ENCODE results near the gene GSE1. TPM values are rescaled to one million over a fixed set of nuclear protein-coding genes. Genes with fewer than 3 reads are reported as not detected.

Gene GSE1
- total and polyA plus RNA-seq, 9 of the 15 experiments (the other 6 are each of a cell fraction or from before 2014, with no cell fraction given) = 12.2 to 244 (median 57.9) TPM

GRCh38 chr16:85687651-85688471 is 74.7 kb downstream of the GSE1 start (continued):
- TF ChIP-seq SFPQ (IDR thresholded peaks at IDR 0.05; ENCODE audit: low read depth, low read length) = no peak
- TF ChIP-seq CREB5 (CRISPR knock-in tag; IDR thresholded peaks at IDR 0.05) = no peak
- no peak for TF ChIP-seq CHD1 (IDR thresholded peaks at IDR 0.05; ENCODE audit: low read length)
- no peak for TF ChIP-seq ZNF224 (CRISPR knock-in tag; IDR thresholded peaks at IDR 0.05)
- TF ChIP-seq SRSF1 (IDR thresholded peaks at IDR 0.05; ENCODE audit: low read depth, low read length) = no peak
- TF ChIP-seq BMI1 (IDR thresholded peaks at IDR 0.05; ENCODE audit: low read length) = no peak
- no peak for TF ChIP-seq ZNF695 (CRISPR knock-in tag; IDR thresholded peaks at IDR 0.05)
- TF ChIP-seq PATZ1 (CRISPR knock-in tag; IDR thresholded peaks at IDR 0.05; ENCODE audit: borderline replicate concordance) = no peak
- no peak for TF ChIP-seq FOXK1 (CRISPR knock-in tag; IDR thresholded peaks at IDR 0.05; ENCODE audit: borderline replicate concordance)
- TF ChIP-seq RBM17 (IDR thresholded peaks at IDR 0.05; ENCODE audit: borderline replicate concordance, low read depth, low read length) = no peak
- TF ChIP-seq ZNF174 (CRISPR knock-in tag; IDR thresholded peaks at IDR 0.05) = no peak
- TF ChIP-seq ZFPM2 (CRISPR knock-in tag; IDR thresholded peaks at IDR 0.05) = no peak
- no peak for TF ChIP-seq WHSC1 (IDR thresholded peaks at IDR 0.05; ENCODE audit: low read length)
- TF ChIP-seq EWSR1 (IDR thresholded peaks at IDR 0.05; ENCODE audit: borderline replicate concordance, low read depth, partially characterized antibody) = no peak
- no peak for TF ChIP-seq NKRF (IDR thresholded peaks at IDR 0.05; ENCODE audit: borderline replicate concordance)
